Fibroblast of villous mesenchyme (primary cell): ENCODE data around the gene MRPS27. TPM values are rescaled to one million over a fixed set of nuclear protein-coding genes. Genes with fewer than 3 reads are reported as not detected.

ENCODE experiments used
- DNase-seq: peaks from one replicate; pipeline ENCODE4 v3.0.0-alpha.2; 2010; ENCODE audit warnings: low read depth
- H3K4me3 ChIP-seq: 2 replicates; pipeline ENCODE4 v1.5.1; 2011; ENCODE audit warnings: low read depth, mild to moderate bottlenecking, low read length
- total RNA-seq: library from RNA; depleted of rRNA; stranded (reverse); fragments of >200 nt; gene quantifications from 2 replicates; pipeline ENCODE4 v1.2.3, GENCODE V29; 2012
- TF ChIP-seq, protein P1 (sequence below): IDR thresholded peaks from 2 replicates; pipeline ENCODE4 v1.5.1; 2012; ENCODE audit warnings: low read depth, mild to moderate bottlenecking, low read length; ENCODE audit not compliant: insufficient read depth

The MRPS27 gene
- total RNA-seq, 1 donor, result 88.5 TPM

DNA sequence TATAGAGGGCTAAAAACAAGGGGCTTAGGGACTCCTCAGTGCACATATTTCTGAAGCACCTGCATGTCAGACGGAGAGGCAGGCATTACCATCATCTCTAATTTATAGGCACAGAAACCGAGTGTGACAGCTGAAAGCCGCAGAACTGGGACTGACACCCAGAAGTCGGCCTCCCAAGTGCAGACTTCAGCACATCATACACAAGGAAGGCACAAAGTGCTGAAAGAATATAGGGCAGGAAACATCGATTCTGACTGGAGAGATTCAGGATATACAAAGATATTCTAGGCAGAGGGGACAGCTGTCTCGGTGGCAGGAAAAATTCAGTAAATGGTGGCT lies 11.2 kb downstream of the MRPS27 start:
- TF ChIP-seq, protein P1, sequence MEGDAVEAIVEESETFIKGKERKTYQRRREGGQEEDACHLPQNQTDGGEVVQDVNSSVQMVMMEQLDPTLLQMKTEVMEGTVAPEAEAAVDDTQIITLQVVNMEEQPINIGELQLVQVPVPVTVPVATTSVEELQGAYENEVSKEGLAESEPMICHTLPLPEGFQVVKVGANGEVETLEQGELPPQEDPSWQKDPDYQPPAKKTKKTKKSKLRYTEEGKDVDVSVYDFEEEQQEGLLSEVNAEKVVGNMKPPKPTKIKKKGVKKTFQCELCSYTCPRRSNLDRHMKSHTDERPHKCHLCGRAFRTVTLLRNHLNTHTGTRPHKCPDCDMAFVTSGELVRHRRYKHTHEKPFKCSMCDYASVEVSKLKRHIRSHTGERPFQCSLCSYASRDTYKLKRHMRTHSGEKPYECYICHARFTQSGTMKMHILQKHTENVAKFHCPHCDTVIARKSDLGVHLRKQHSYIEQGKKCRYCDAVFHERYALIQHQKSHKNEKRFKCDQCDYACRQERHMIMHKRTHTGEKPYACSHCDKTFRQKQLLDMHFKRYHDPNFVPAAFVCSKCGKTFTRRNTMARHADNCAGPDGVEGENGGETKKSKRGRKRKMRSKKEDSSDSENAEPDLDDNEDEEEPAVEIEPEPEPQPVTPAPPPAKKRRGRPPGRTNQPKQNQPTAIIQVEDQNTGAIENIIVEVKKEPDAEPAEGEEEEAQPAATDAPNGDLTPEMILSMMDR, result no peak
- no peak for DNase-seq
- no peak overlapping the region for H3K4me3 ChIP-seq

DNA sequence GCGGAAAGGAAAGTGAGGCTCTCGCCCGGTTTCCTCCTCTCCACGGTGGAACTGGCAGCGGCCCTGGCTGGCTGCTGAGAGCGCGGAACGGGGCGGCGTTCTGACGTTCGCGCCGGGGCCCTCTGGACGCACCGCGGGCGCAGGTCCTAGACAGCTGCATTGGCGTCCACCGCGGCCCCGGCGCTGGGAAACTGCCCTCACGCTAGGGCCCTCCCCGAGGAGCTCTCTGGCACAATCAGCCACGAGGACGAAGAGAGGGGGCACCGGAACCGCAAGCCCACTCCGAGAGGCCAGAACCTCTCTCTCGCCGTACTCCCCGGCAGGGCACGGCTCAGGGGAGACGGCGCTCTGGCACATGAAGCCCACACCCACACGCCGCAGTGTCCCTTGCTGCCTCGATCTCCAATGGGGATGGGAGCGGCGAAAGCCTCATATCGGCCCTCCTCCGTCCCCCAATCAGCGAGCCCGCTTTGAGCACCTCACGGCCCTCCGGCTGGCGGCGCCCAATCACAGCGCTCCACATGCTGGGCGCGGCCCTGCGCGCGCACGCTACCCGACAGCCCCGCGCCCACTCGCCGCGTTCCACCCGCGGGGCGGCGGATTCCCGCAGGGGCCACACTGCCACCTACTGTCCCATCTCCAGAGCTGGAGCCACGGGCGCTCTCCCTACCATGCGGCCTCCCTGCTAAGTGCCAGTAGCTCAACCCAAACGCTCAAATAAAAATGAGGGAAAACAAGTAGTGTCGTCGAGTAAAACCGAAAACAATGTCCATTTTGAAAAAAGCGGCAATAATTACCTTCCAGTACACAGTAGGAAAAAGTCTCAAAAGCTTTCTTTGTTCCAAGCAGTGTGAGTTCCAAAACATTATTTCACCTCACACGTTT lies 11.8 kb downstream of the MRPS27 start:
- TF ChIP-seq, protein P1, result peak; percentile 86
- peak; percentile 98 for DNase-seq

DNA sequence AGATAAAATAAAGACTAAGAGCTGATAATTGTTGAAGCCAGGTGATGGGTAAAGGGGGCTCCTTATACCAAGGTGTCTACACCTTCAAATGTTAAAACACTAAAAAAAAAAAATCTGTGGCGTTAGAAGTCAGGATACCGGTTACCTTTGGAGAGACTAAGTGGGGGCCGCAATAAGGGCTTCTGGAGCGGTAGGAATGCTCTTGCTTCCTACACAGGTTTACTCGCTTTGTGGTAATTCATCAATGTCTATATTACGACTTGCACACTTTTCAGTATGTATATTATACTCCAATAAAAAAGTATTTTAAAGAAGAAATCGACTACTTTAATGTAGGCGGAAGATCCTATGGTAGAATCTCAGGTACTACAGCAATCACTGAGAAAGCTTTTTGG lies 12.5 kb downstream of the MRPS27 start:
- DNase-seq, result no peak
- H3K4me3 ChIP-seq, result peak overlapping the region; percentile 82
- TF ChIP-seq, protein P1, result no peak

More for the DNA sequence above, 11.8 kb downstream of the MRPS27 start:
- peak overlapping the region; percentile 82 for H3K4me3 ChIP-seq

DNA sequence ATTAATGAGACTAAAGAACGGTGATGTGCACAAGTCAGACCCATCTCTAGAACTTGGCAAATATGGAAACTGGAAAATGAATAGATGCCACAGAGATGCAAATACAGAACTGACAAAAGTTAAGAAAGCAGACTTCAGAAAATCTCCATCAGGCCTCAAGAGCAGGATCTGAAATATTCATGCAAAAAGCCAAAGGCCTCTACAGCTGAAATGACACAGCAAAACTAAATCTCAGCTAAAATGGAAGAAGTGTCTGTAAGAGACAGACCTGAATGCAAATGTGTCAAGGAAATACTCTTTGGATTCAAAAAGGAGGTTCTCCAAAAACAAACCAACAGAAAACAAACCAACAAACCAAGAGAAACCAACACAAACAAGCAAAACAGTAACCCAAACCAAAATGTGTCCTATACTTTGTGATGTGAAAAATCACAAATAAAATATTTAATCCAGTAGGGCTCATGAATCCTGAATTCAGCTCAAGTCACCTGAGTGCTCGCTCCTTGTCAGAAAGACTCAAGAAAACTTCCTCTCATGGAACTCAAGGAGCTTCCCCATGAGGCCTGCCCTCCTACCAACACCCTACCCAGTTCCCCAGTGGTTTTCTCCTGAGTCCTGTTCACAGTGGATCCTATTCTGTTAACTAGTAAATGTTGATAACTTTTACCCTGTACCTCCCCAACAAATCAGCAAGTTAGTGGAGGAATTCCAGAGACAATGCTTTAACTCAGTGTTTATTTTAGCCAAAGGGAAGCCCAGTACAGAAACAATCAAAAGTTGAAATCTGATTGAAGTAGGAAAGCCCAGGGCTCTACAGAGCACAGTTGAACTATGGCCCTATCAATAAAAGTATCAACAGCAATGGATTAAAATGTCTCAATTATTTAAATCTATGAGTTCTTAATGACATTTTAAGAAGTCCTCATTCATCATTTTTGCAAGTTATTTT lies 14.6 kb downstream of the MRPS27 start:
- H3K4me3 ChIP-seq, result no peak overlapping the region
- TF ChIP-seq, protein P1, result no peak
- DNase-seq, result peak; percentile 45

DNA sequence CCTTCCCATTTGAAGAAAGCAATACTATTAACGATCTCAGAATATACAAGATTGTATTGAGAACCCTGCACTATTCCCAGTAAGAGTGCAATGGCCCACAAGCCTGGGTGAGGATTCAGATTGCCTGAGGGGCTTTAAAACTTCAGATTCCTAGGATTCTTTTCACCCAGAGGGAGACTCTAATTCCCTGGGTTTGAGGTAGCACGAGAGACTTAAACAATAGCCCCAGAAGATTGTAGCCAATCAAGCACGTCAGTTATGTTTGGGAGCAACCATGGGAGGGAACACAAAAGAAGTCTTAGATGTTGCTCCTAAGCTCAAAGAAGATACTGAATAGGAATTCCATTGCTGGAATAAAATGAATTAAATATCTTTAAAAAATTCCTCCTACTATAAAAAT lies 17.9 kb downstream of the MRPS27 start:
- TF ChIP-seq, protein P1, result no peak
- no peak for DNase-seq

DNA sequence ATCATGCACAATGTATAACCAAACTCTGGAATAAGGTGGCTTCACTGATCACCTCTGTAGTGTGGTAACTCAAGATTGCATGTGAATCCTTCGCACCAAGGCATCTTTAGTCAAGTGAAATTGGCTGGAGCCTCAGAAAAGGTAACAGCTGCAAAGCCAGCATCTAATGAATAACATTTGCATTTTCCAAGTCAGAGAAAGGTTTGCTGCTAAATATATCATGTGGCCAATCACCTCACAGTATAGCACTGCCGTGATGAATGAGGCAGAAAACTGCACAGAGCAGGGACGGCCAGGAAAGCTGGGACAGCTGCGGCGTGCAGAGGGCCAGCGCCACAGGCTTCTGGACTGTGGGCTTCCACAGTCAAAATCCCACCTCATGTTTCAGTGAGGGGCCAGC lies 18.5 kb downstream of the MRPS27 start:
- TF ChIP-seq, protein P1, result no peak
- H3K4me3 ChIP-seq, result no peak overlapping the region
- DNase-seq, result no peak

More for the DNA sequence above, 17.9 kb downstream of the MRPS27 start:
- no peak overlapping the region for H3K4me3 ChIP-seq
